BE2C (cell line): ENCODE measurements around the gene CADM1.

Source experiments
- DNase-seq: peaks from one replicate; pipeline ENCODE4 v3.0.0-alpha.2; 2020
- H3K27me3 ChIP-seq: fragments of 250-450 bp; sonication (Bioruptor Pico); 2 replicates; pipeline ENCODE4 v1.5.1; 2020; ENCODE audit warnings: mild to moderate bottlenecking
- H3K36me3 ChIP-seq: fragments of 250-450 bp; sonication (Bioruptor Pico); 2 replicates; pipeline ENCODE4 v1.5.1; 2020; ENCODE audit warnings: mild to moderate bottlenecking
- H3K4me1 ChIP-seq: fragments of 250-450 bp; sonication (Bioruptor Pico); 2 replicates; pipeline ENCODE4 v1.5.1; 2020
- H3K4me3 ChIP-seq: 2 replicates; pipeline ENCODE4 v1.5.1; 2011; ENCODE audit warnings: low read depth, low read length
- H3K9me3 ChIP-seq: fragments of 250-450 bp; sonication (Bioruptor Pico); 2 replicates; pipeline ENCODE4 v1.5.1; 2020
- CTCF ChIP-seq: IDR thresholded peaks from 2 replicates; pipeline ENCODE4 v1.5.1; 2012; ENCODE audit warnings: mild to moderate bottlenecking, low read depth, low read length

The CADM1 gene

GRCh38 chr11:115362997-115363396 is 141.2 kb downstream of the CADM1 start:
- H3K4me3 ChIP-seq = no peak overlapping the region
- no peak for DNase-seq
- H3K4me1 ChIP-seq = peaks cover 53% of the 10 kb centered on the region
- H3K27me3 ChIP-seq = no peaks in the 10 kb centered on the region
- no peaks in the 10 kb centered on the region for H3K36me3 ChIP-seq
- H3K9me3 ChIP-seq = no peaks in the 10 kb centered on the region
- no peak for TF ChIP-seq CTCF

GRCh38 chr11:115361025-115361424 is 143.2 kb downstream of the CADM1 start:
- Histone ChIP-seq H3K4me3 (no peak overlapping the region), H3K9me3 (no peaks in the 10 kb centered on the region), H3K27me3 (no peaks in the 10 kb centered on the region), H3K36me3 (no peaks in the 10 kb centered on the region), H3K4me1 (peaks cover 50% of the 10 kb centered on the region)
- DNase-seq = no peak
- TF ChIP-seq CTCF = no peak

- no peaks in the 10 kb centered on the region for H3K27me3 ChIP-seq
- TF ChIP-seq CTCF = peak; percentile 39
- no peaks in the 10 kb centered on the region for H3K9me3 ChIP-seq
- no peaks in the 10 kb centered on the region for H3K36me3 ChIP-seq
- no peak for DNase-seq
- peaks cover 46% of the 10 kb centered on the region for H3K4me1 ChIP-seq
- no peak overlapping the region for H3K4me3 ChIP-seq
Observed at GRCh38 chr11:115360186-115360824, 143.9 kb downstream of the CADM1 start.

GRCh38 chr11:115357066-115357465 is 147.1 kb downstream of the CADM1 start:
- no peaks in the 10 kb centered on the region for H3K9me3 ChIP-seq
- no peaks in the 10 kb centered on the region for H3K27me3 ChIP-seq
- no peak for DNase-seq
- H3K4me3 ChIP-seq = no peak overlapping the region
- no peak for TF ChIP-seq CTCF
- peaks cover 51% of the 10 kb centered on the region for H3K4me1 ChIP-seq
- H3K36me3 ChIP-seq = no peaks in the 10 kb centered on the region

GRCh38 chr11:115352805-115353485 is 151.3 kb downstream of the CADM1 start:
- Histone ChIP-seq H3K4me3 (no peak overlapping the region), H3K9me3 (no peaks in the 10 kb centered on the region), H3K4me1 (peaks cover 43% of the 10 kb centered on the region), H3K27me3 (no peaks in the 10 kb centered on the region), H3K36me3 (no peaks in the 10 kb centered on the region)
- TF ChIP-seq CTCF = no peak
- DNase-seq = no peak

GRCh38 chr11:115349335-115350017 is 154.7 kb downstream of the CADM1 start:
- H3K9me3 ChIP-seq = no peaks in the 10 kb centered on the region
- peaks cover 64% of the 10 kb centered on the region for H3K4me1 ChIP-seq
- TF ChIP-seq CTCF = no peak
- peak overlapping the region; percentile 25 for H3K4me3 ChIP-seq
- no peaks in the 10 kb centered on the region for H3K36me3 ChIP-seq
- no peaks in the 10 kb centered on the region for H3K27me3 ChIP-seq
- no peak for DNase-seq
